GM12801 (cell line): ENCODE data around the gene PPM1F.

Experiments
- CTCF ChIP-seq: IDR thresholded peaks from one replicate; pipeline ENCODE4 v1.5.1; 2011; ENCODE audit warnings: control low read depth; ENCODE audit not compliant: insufficient read length; ENCODE audit errors: extremely low read depth

Gene PPM1F

DNA sequence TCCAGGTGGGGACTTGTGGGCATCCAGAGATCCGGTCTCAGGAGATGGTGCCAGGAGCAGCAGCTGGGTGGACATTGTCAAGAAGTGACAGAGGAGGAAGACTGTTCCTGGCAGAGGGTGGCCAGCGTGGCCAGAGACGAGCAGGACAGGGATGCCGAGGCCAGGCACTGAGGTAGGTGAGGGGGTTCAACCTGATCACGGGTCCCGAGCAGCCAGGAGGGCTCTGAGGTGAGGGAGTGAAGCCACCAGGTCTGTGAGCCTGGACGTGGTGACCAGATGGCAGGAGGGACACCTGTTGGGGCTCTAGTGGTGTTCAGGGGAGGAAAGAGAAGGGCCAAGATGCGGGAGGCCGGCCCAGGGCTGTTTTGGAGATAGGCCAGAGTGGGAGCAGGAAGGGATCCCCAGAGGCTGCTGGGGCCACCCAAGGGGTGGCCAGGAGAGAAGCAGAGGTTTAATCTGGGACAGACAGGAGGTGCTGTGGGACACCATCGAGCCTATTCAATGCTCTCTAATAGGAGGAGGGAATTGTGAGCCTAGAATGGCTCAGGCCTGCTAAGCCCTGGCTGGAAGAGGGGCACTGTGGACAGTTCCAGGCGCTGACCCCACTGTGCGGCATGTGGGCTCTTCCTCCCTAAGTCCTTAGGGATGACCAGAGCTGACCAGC lies 6.3 kb downstream of the PPM1F start:
- TF ChIP-seq CTCF, result no peak

DNA sequence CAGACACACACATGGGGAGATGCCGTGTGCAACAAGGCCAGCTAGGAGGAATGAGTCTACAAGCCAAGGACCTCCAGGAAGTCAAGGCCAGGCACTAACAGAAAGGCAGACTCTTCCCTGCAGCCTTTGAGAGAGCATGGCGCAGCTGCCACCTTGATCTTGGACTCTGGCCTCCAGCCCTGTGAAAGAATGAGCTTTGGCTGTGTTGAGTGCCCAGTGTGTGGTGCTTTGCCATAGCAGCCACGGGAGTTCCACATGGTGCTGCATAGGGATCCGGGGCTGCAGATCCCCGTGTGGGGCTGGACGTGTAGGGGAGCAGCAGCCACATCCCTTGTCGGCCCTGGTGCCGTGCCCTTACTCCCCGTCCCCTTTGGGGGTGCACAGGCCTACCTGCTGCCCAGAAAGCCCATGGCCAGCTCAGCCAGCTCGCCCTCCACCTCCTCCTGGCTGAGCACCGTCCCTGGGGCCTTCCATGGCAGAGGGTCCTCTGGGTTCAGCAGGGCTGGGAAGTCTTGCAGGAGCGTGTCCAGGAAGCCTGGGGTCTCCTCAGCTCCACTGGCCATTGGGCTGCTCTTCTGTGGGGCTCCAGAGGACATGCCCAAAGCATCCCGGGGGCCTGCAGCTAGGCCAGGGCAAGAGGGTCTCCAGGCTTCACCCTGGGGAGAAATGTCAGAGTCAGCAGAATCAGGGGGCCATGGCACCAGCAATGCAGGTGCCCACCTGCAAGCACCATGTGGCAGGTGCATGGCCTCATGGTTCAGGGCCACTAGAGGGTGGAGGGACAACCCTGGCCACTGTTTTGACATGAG lies 7.0 kb downstream of the PPM1F start:
- no peak for TF ChIP-seq CTCF

DNA sequence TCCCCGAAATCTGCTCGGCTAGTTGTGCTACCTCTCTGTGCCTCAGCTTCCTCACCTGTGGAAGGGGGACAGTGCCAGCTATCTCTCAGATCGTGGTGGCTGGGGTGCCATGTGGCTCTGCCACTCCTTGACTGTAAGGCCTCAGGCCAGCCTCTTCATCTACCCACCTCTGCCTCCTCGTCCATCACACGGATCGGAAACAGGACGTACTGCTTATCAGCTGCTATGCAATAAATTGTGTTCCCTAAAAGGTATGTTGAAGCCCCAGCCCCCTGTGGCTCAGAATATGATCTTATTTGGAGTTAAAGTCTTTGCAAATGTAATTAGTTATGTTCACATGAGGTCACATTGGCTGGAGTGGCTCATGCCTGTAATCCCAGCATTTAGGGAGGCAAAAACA lies 7.8 kb downstream of the PPM1F start:
- no peak for TF ChIP-seq CTCF

DNA sequence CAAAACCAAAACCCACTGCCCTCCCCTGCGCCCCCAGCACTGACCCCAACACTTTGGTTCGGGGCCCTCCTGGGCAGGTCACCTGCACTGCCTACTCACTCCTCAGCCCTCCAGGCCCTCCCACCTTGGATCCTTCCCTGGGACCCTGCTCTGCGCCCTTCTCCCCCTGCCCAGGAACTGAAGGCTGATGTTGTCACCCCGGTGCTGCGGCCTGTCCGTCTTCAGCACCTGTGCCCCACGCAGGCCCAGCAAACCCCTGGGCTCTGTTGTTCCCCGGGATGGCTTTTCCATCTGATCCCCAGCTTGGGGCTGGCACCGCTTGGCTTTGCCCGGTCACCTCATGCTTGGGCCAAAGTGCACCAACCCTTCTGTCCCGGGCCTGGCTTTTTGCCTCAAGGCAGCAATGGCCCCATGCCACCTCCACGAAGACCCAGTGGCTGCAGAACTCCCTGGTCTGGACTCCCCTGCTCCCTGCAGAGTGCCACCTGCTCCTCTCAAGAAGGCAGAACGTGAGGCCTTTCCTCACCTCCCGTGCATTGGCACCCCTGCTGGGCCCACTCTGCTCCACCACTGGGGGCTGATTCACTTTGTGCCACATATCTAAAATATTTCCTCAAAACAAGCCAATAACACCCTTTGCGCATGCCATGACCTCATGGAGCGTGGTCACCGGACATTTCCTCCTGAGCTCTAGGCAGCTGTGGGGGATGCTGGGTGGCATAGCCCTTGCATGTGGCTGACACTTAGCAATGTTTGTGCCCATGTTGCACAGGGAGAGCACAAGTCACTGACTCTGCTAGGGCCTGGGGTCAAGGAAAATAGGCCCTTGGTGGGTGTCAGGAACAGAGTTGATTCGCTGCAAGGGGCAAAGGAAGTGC lies 8.8 kb downstream of the PPM1F start:
- TF ChIP-seq CTCF, result no peak

DNA sequence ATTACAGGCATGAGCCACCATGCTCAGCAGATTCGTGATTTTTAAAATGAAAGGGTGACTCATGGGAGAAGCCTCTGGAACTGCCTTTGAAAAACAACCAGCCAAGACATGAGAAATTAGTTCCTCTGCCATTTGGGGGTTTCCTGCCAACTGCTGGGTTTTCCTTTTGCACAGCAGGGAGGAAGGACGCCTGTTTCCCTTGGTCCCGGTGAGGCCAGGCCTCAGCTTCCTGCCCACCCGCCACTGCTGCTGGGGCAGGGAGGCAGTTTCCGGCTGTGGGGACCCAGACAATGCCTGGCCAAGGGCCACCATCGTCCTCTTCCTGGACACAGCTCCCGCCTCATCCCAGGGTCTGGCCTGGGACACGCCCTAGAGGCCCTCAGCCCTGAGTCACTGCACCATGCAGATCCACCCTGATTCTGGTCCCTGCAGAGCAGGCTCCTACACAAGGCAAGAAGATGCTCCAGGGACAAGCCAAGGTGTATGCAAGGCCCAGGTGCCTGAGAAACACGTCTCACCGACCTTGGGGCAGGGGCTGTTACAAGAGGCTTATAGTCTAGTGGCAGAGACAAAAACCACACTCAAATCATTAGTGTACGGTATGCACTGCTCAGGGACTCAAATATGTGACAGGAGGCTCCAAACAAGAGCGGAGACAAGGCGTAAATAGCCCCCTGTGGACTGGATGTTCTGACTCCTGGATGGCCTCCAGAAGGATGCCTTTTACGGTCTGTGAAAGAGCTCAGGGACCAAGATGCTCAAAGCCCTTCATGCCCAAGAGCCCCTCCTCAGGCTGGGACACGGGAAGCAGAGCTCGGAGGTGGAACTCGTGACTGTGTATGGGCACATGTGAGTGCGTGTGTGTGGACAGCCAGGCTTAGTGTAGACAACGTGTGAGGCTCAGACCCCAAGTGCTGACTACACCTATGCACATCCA lies 10.0 kb downstream of the PPM1F start:
- no peak for TF ChIP-seq CTCF

DNA sequence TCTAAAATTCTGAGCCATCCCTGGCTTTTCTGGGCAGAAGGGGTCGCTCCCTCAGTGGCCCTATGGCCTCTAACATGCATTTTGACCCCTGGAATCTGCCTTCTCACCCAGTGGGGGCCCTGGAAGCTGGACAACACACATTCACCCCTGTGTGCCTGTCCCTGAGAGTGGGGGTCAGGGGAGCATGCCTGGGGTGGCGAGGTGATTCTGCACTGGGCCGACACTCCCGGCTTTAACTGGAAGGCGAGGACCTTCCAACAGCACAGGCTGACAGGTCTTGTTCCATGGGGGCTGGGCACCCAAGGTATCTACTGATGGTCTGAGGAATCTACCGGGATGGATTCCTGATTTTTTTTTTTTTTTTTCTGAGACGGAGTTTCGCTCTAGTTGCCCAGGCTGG lies 10.7 kb downstream of the PPM1F start:
- no peak for TF ChIP-seq CTCF

GRCh38 chr22:21940521-21940920 lies 12.1 kb downstream of the PPM1F start:
- no peak for TF ChIP-seq CTCF
